ENCODE data around the gene MYOZ2.
"Not testable (repeated sequence)": the region's sequence is repeated elsewhere in the genome, so short reads cannot be mapped to it uniquely, and the experiment has no call there.

The MYOZ2 gene

GRCh38 chr4:119130365-119131065 is 5.1 kb upstream of the MYOZ2 start:
- no peak for TF ChIP-seq TAF1 (IDR thresholded peaks at IDR 0.05; ENCODE audit: borderline replicate concordance, low read depth, low read length)
- TF ChIP-seq POLR2AphosphoS5 (IDR thresholded peaks at IDR 0.05; ENCODE audit: low read depth, low read length) = no peak
- TF ChIP-seq POLR2A (IDR thresholded peaks at IDR 0.05; ENCODE audit: low read depth, low read length) = no peak
- no peak for DNase-seq (ENCODE audit: insufficient read length)
- no peak for FAIRE-seq

DNA sequence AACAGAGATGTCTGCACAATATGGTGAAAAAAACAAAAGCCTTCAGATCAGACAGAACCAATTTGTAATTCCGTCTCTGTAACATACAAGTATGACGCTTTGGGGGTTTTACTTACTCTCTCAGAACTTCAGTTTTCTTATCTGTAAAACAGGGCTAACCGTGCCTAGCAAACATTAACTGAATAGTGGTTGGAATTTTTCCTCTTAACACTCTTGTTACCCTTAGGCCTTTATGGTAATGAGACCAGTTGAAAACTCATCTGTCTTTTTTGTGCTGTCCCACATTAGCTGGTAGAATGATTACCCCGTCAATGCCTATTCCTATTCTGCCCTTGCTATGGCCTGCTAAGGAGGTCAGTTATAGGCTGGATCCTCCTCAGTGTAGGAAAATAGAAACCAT is 4.5 kb upstream of the MYOZ2 start:
- no peak for FAIRE-seq
- no peak for TF ChIP-seq POLR2A (IDR thresholded peaks at IDR 0.05; ENCODE audit: low read depth, low read length)
- no peak for TF ChIP-seq TAF1 (IDR thresholded peaks at IDR 0.05; ENCODE audit: borderline replicate concordance, low read depth, low read length)
- TF ChIP-seq POLR2AphosphoS5 (IDR thresholded peaks at IDR 0.05; ENCODE audit: low read depth, low read length) = no peak
- no peak for DNase-seq (ENCODE audit: insufficient read length)

DNA sequence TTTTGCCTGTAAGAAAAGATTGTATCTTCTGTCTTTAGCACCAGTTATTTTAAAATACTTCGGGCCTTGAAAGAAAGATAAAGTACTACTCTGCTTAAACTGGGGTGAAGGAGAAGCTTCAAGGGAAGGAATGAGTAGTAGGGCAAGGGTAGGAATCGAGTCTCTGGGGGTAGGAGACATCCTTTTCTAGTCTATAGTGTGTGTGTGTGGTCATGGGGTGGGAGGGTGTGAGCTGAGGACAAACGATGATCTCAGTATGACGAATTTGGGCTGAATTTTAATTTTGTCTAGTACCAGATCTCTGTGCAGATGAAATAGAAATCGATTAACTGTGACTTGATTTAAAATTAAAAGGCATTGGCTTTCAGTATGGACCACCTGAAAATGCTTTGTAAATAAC is 3.3 kb upstream of the MYOZ2 start:
- no peak for DNase-seq (ENCODE audit: insufficient read length)
- no peak for TF ChIP-seq POLR2AphosphoS5 (IDR thresholded peaks at IDR 0.05; ENCODE audit: low read depth, low read length)
- FAIRE-seq = no peak

- DNase-seq (ENCODE audit: insufficient read length) (no peak), FAIRE-seq (no peak)
- TF ChIP-seq POLR2AphosphoS5 (IDR thresholded peaks at IDR 0.05; ENCODE audit: low read depth, low read length) = no peak
- TF ChIP-seq TAF1 (IDR thresholded peaks at IDR 0.05; ENCODE audit: borderline replicate concordance, low read depth, low read length) = no peak
- TF ChIP-seq POLR2A (IDR thresholded peaks at IDR 0.05; ENCODE audit: low read depth, low read length) = no peak
Measured at GRCh38 chr4:119136546-119136945, 914 bp downstream of the MYOZ2 start.

DNA sequence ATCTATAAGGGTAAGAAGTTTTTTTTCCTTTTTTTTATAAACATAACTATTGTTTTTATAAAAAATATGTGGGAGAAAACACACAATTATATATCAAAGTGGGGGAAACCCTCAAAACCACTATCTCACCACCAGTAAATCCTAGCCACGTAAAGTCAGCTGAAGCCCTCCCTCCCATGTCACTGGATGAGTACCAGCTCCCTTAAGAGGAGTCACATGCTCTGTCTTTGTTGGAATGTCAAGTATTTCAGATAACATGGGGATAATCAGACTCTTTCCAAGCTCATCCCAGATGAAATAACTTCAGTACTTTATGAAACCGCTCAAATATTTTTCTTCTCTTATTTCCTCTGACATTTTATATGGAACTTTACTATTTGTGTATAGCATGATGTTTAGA is 2.4 kb downstream of the MYOZ2 start:
- FAIRE-seq (no peak), DNase-seq (ENCODE audit: insufficient read length) (no peak)
- TF ChIP-seq POLR2AphosphoS5 (IDR thresholded peaks at IDR 0.05; ENCODE audit: low read depth, low read length) = no peak
- no peak for TF ChIP-seq TAF1 (IDR thresholded peaks at IDR 0.05; ENCODE audit: borderline replicate concordance, low read depth, low read length)

GRCh38 chr4:119139311-119139710 is 3.7 kb downstream of the MYOZ2 start:
- TF ChIP-seq TAF1 (IDR thresholded peaks at IDR 0.05; ENCODE audit: borderline replicate concordance, low read depth, low read length) (no peak), POLR2AphosphoS5 (IDR thresholded peaks at IDR 0.05; ENCODE audit: low read depth, low read length) (no peak), POLR2A (IDR thresholded peaks at IDR 0.05; ENCODE audit: low read depth, low read length) (no peak)
- no peak for FAIRE-seq
- no peak for DNase-seq (ENCODE audit: insufficient read length)

DNA sequence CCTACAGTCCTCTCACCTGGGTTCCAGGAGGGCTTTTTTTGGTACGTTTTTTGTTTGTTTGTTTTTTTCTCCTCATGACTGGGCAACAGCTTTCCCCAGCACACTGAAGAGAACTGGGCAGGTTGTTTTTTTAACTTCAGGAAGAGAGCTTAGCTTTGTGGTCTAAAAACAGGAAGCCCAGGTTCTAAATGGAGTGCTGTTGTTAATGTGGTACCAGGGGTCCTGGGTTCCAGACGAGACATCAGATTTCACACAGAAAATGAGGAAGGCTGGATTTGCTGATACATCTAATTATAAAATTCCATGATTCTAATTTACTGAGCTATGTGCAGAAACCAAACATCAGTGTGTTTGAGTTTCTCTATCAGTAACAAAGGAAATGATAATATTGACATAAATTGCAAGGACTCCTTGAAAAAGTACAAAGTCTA is 4.2 kb downstream of the MYOZ2 start:
- TF ChIP-seq POLR2AphosphoS5 (IDR thresholded peaks at IDR 0.05; ENCODE audit: low read depth, low read length) (no peak), POLR2A (IDR thresholded peaks at IDR 0.05; ENCODE audit: low read depth, low read length) (no peak), TAF1 (IDR thresholded peaks at IDR 0.05; ENCODE audit: borderline replicate concordance, low read depth, low read length) (no peak)
- DNase-seq (ENCODE audit: insufficient read length) (no peak), FAIRE-seq (no peak)

DNA sequence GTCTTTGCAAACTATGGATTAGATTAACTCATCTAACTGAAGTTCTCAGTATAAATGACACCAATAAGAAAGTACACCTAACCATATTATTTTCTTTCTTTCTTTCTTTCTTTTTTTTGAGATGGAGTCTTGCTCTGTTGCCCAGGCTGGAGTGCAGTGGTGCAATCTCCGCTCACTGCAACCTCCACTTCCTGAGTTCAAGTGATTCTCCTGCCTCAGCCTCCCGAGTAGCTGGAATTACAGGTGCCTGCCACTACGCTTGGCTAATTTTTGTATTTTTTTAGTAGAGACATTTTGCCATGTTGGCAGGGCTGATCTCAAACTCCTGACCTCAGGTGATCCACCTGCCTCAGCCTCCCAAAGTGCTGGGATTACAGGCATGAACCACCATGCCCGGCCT is 5.7 kb downstream of the MYOZ2 start:
- FAIRE-seq; DNase-seq (ENCODE audit: insufficient read length): not testable (repeated sequence)

GRCh38 chr4:119142833-119143232 is 7.2 kb downstream of the MYOZ2 start:
- DNase-seq (ENCODE audit: insufficient read length) (no peak), FAIRE-seq (no peak)
- no peak for TF ChIP-seq TAF1 (IDR thresholded peaks at IDR 0.05; ENCODE audit: borderline replicate concordance, low read depth, low read length)
- TF ChIP-seq POLR2AphosphoS5 (IDR thresholded peaks at IDR 0.05; ENCODE audit: low read depth, low read length) = no peak
- no peak for TF ChIP-seq POLR2A (IDR thresholded peaks at IDR 0.05; ENCODE audit: low read depth, low read length)

- FAIRE-seq; DNase-seq (ENCODE audit: insufficient read length): not testable (repeated sequence)
Measured at GRCh38 chr4:119143341-119143740, 7.7 kb downstream of the MYOZ2 start.

DNA sequence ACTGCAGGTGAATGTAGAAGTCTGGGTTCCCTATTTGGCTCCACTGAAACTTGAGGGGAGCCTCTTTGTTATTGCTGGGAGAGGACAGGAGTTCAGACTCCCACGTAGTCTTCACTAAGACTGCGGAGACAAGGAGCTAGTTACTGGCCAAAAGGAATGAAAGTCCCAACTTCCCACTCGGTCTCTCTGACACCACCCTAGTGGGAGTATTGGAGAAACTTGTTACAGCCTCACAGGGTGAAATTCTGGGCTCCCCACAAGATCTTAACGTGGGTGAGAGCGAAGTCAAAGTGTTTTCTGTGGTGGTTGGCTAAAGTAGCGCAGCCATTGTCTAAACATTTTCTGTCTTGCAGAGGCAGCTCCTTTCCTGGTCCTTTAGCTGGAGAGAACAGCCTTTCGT is 13.5 kb downstream of the MYOZ2 start:
- DNase-seq (ENCODE audit: insufficient read length) (no peak), FAIRE-seq (no peak)
- no peak for TF ChIP-seq TAF1 (IDR thresholded peaks at IDR 0.05; ENCODE audit: borderline replicate concordance, low read depth, low read length)
- no peak for TF ChIP-seq POLR2A (IDR thresholded peaks at IDR 0.05; ENCODE audit: low read depth, low read length)
- no peak for TF ChIP-seq POLR2AphosphoS5 (IDR thresholded peaks at IDR 0.05; ENCODE audit: low read depth, low read length)

GRCh38 chr4:119151161-119151560 is 15.5 kb downstream of the MYOZ2 start:
- no peak for DNase-seq (ENCODE audit: insufficient read length)
- no peak for FAIRE-seq
- TF ChIP-seq POLR2AphosphoS5 (IDR thresholded peaks at IDR 0.05; ENCODE audit: low read depth, low read length) (no peak), POLR2A (IDR thresholded peaks at IDR 0.05; ENCODE audit: low read depth, low read length) (no peak), TAF1 (IDR thresholded peaks at IDR 0.05; ENCODE audit: borderline replicate concordance, low read depth, low read length) (no peak)

GRCh38 chr4:119152741-119153140 is 17.1 kb downstream of the MYOZ2 start:
- no peak for FAIRE-seq
- TF ChIP-seq POLR2AphosphoS5 (IDR thresholded peaks at IDR 0.05; ENCODE audit: low read depth, low read length) = no peak
- TF ChIP-seq TAF1 (IDR thresholded peaks at IDR 0.05; ENCODE audit: borderline replicate concordance, low read depth, low read length) = no peak
- TF ChIP-seq POLR2A (IDR thresholded peaks at IDR 0.05; ENCODE audit: low read depth, low read length) = no peak

More at GRCh38 chr4:119152741-119153140, 17.1 kb downstream of the MYOZ2 start:
- DNase-seq (ENCODE audit: insufficient read length) = no peak

Data from GM12892 (cell line).